Ascending aorta (tissue), 2 donors: Measurements from ENCODE around the gene CDK14. TPM values are rescaled to one million over a fixed set of nuclear protein-coding genes. Genes with fewer than 3 reads are reported as not detected.

Experiments
- DNase-seq, 2 donors: peaks; one replicate each; pipeline ENCODE4 v3.0.0-alpha.2; 2019; ENCODE audit warnings: low spot score in 2 of 2
- H3K27ac ChIP-seq, 2 donors: fragments of 200-600 bp; sonication (generic); one replicate each; pipeline ENCODE4 v1.5.1; 2016 to 2017; ENCODE audit warnings: mild to moderate bottlenecking in 1 of 2
- H3K27me3 ChIP-seq: fragments of 200-600 bp; sonication (generic); one replicate; pipeline ENCODE4 v1.5.1; 2017
- H3K36me3 ChIP-seq, 2 donors: fragments of 200-600 bp; sonication (generic); one replicate each; pipeline ENCODE4 v1.5.1; 2016
- H3K4me1 ChIP-seq, 2 donors: fragments of 200-600 bp; sonication (generic); one replicate each; pipeline ENCODE4 v1.5.1; 2016 to 2017; ENCODE audit warnings: mild to moderate bottlenecking in 1 of 2
- H3K4me3 ChIP-seq, 2 donors: fragments of 200-600 bp; sonication (generic); one replicate each; pipeline ENCODE4 v1.5.1; 2016 to 2017; ENCODE audit warnings: mild to moderate bottlenecking in 1 of 2
- H3K9me3 ChIP-seq, 2 donors: fragments of 200-600 bp; sonication (generic); one replicate each; pipeline ENCODE4 v1.5.1; 2016
- CTCF ChIP-seq, 3 experiments: fragments of 200-600 bp in 2 of 3; fragments of 450-650 bp in 1 of 3; sonication (generic) in 2 of 3; IDR thresholded peaks; one replicate each; pipeline ENCODE4 v1.5.1; 2016 to 2019; ENCODE audit warnings: antibody characterized with exemption in 3 of 3, mild to moderate bottlenecking in 1 of 3, moderate library complexity in 1 of 3
- intact Hi-C: fragments of 100-400 bp; cut with DNase I; formaldehyde crosslinking; loops from one replicate; pipeline ENCODE4 v1.15.1; 2023
- total RNA-seq: library from RNA; depleted of rRNA; stranded (reverse); fragments of >200 nt; gene quantifications from one replicate; pipeline ENCODE4 v1.1.0, GENCODE V29; 2016

The CDK14 gene
- total RNA-seq, 1 donor from 2014 or later = 5.1 TPM

- no peaks in the 10 kb centered on the region for H3K27me3 ChIP-seq
- H3K9me3 ChIP-seq = no peaks in the 10 kb centered on the region
- H3K36me3 ChIP-seq = no peaks in the 10 kb centered on the region
- no peak for TF ChIP-seq CTCF (IDR thresholded peaks at IDR 0.05)
- no peak overlapping the region for H3K4me3 ChIP-seq
- no peak for DNase-seq
- peak overlapping the region in 1 of 2 donors; percentile 42 for H3K27ac ChIP-seq
- intact Hi-C loops = no loop called here
- H3K4me1 ChIP-seq = peaks cover 0 to 3% of the 10 kb centered on the region in 2 donors
Measured at GRCh38 chr7:90816511-90817142, 220.5 kb downstream of the CDK14 start.

- Histone ChIP-seq H3K9me3 (no peaks in the 10 kb centered on the region), H3K36me3 (no peaks in the 10 kb centered on the region), H3K27me3 (no peaks in the 10 kb centered on the region), H3K27ac (no peak overlapping the region), H3K4me1 (peaks cover 0 to 3% of the 10 kb centered on the region in 2 donors), H3K4me3 (no peak overlapping the region)
- no peak for TF ChIP-seq CTCF (IDR thresholded peaks at IDR 0.05)
- intact Hi-C loops = no loop called here
- DNase-seq = no peak
Measured at GRCh38 chr7:90817151-90817550, 221.0 kb downstream of the CDK14 start.

GRCh38 chr7:90817846-90818245, 221.7 kb downstream of the CDK14 start:
- H3K36me3 ChIP-seq = no peaks in the 10 kb centered on the region
- no peak overlapping the region for H3K27ac ChIP-seq
- intact Hi-C loops = no loop called here
- no peaks in the 10 kb centered on the region for H3K27me3 ChIP-seq
- TF ChIP-seq CTCF (IDR thresholded peaks at IDR 0.05) = no peak
- H3K4me1 ChIP-seq = peaks cover 0 to 3% of the 10 kb centered on the region in 2 donors
- H3K9me3 ChIP-seq = no peaks in the 10 kb centered on the region
- H3K4me3 ChIP-seq = no peak overlapping the region
- no peak for DNase-seq

GRCh38 chr7:90818341-90818740, 222.2 kb downstream of the CDK14 start:
- Histone ChIP-seq H3K27ac (no peak overlapping the region), H3K9me3 (no peaks in the 10 kb centered on the region), H3K4me1 (peaks cover 0 to 3% of the 10 kb centered on the region in 2 donors), H3K4me3 (no peak overlapping the region), H3K27me3 (no peaks in the 10 kb centered on the region), H3K36me3 (no peaks in the 10 kb centered on the region)
- intact Hi-C loops = no loop called here
- DNase-seq = no peak
- no peak for TF ChIP-seq CTCF (IDR thresholded peaks at IDR 0.05)

- H3K36me3 ChIP-seq = no peaks in the 10 kb centered on the region
- no peaks in the 10 kb centered on the region for H3K27me3 ChIP-seq
- DNase-seq = no peak
- peaks cover 0 to 3% of the 10 kb centered on the region in 2 donors for H3K4me1 ChIP-seq
- no peak overlapping the region for H3K4me3 ChIP-seq
- intact Hi-C loops = no loop called here
- H3K9me3 ChIP-seq = no peaks in the 10 kb centered on the region
- no peak overlapping the region for H3K27ac ChIP-seq
- TF ChIP-seq CTCF (IDR thresholded peaks at IDR 0.05) = no peak
Measured at GRCh38 chr7:90821961-90822620, 226.0 kb downstream of the CDK14 start.
